Mammary epithelial cell (primary cell): ENCODE measurements around the gene ABCC3.

Experiments used
- CTCF ChIP-seq, 2 donors: IDR thresholded peaks in 1 of 2; conservative IDR thresholded peaks in 1 of 2; 2 replicates each; pipeline ENCODE4 v1.5.1; 2011 to 2012; ENCODE audit warnings: inconsistent platforms in 2 of 2, low read length in 2 of 2, mild to moderate bottlenecking in 2 of 2, control low read depth in 1 of 2, low read depth in 1 of 2; ENCODE audit not compliant: insufficient read depth in 1 of 2; ENCODE audit errors: extremely low read depth in 1 of 2
- EZH2 ChIP-seq: IDR thresholded peaks from 2 replicates; pipeline ENCODE4 v1.6.1; 2012; ENCODE audit warnings: low read length, inconsistent platforms, borderline replicate concordance

- TF ChIP-seq CTCF (conservative IDR thresholded peaks at IDR 0.05 in 1 of 2, IDR thresholded peaks at IDR 0.05 in 1 of 2; ENCODE audit: extremely low read depth in 1 of 2, insufficient read depth in 1 of 2, low read depth in 1 of 2, low read length in 2 of 2) (no peak), EZH2 (no peak)
Measured at GRCh38 chr17:50599606-50600005, 35.1 kb upstream of the ABCC3 start.
